ENCODE data around the gene SYT13.

- TF ChIP-seq CTCF (IDR thresholded peaks at IDR 0.05 in 2 of 3, conservative IDR thresholded peaks at IDR 0.05 in 1 of 3; ENCODE audit: borderline replicate concordance in 1 of 3, insufficient read depth in 1 of 3, low read depth in 2 of 3, low read length in 2 of 3) (no peak), SIN3A (IDR thresholded peaks at IDR 0.05; ENCODE audit: low read depth) (no peak), POLR2A (IDR thresholded peaks at IDR 0.05; ENCODE audit: borderline replicate concordance, extremely low read depth, insufficient read depth, insufficient read length) (no peak), SP1 (IDR thresholded peaks at IDR 0.05; ENCODE audit: low read depth) (no peak), EZH2 (IDR thresholded peaks at IDR 0.05) (no peak), MAX (IDR thresholded peaks at IDR 0.05) (no peak), ZFX (IDR thresholded peaks at IDR 0.05) (no peak), EGR1 (IDR thresholded peaks at IDR 0.05; ENCODE audit: low read depth) (no peak)
These were observed 1.3 kb upstream of the SYT13 start for GRCh38 chr11:45287316-45287903.
